Subcutaneous adipose tissue (tissue), 4 donors: ENCODE results near the gene TMEM25. TPM values are rescaled to one million over a fixed set of nuclear protein-coding genes. Genes with fewer than 3 reads are reported as not detected.

Experiments used
- CTCF ChIP-seq: fragments of 450-650 bp; IDR thresholded peaks from one replicate; pipeline ENCODE4 v1.5.1; 2016; ENCODE audit warnings: low read depth, mild to moderate bottlenecking, control low read depth, antibody characterized with exemption, moderate library complexity
- total RNA-seq, 4 donors: library from RNA; depleted of rRNA; stranded (reverse); fragments of >200 nt; gene quantifications; one replicate each; pipeline ENCODE4 v1.1.0, GENCODE V29; 2016

Gene TMEM25
- total RNA-seq, 4 donors from 2014 or later: 6.8 to 21.9 (median 14.4) TPM

GRCh38 chr11:118511601-118512000, 19.4 kb upstream of the TMEM25 start:
- TF ChIP-seq CTCF: no peak

GRCh38 chr11:118514103-118514502, 16.9 kb upstream of the TMEM25 start:
- no peak for TF ChIP-seq CTCF

DNA sequence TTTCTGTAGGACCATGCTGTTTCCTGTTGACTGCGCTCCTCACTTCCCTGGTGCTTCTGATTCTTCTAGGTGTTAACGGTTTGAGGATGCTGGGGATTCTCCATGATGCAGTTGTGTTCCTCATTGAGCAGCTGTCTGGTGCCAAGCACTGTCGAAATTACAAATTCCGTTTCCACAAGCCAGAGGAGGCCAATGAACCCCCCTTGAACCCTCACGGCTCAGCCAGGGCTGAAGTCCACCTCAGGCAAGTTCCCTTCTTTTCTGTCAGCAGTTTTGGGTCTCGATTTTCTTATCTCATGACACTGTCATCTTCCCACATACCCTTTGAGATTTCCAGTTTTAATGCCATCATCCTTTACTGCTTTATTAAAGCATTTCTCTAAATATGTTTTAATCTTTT, 11.4 kb upstream of the TMEM25 start:
- no peak for TF ChIP-seq CTCF

DNA sequence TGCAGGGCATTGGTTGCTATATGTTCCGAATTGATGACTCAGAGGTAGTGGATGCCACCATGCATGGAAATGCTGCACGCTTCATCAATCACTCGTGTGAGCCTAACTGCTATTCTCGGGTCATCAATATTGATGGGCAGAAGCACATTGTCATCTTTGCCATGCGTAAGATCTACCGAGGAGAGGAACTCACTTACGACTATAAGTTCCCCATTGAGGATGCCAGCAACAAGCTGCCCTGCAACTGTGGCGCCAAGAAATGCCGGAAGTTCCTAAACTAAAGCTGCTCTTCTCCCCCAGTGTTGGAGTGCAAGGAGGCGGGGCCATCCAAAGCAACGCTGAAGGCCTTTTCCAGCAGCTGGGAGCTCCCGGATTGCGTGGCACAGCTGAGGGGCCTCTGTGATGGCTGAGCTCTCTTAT, 9.1 kb upstream of the TMEM25 start:
- TF ChIP-seq CTCF: no peak

DNA sequence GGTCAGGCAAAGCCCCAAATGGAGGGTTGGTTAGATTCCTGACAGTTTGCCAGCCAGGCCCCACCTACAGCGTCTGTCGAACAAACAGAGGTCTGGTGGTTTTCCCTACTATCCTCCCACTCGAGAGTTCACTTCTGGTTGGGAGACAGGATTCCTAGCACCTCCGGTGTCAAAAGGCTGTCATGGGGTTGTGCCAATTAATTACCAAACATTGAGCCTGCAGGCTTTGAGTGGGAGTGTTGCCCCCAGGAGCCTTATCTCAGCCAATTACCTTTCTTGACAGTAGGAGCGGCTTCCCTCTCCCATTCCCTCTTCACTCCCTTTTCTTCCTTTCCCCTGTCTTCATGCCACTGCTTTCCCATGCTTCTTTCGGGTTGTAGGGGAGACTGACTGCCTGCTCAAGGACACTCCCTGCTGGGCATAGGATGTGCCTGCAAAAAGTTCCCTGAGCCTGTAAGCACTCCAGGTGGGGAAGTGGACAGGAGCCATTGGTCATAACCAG, 8.4 kb upstream of the TMEM25 start:
- no peak for TF ChIP-seq CTCF

DNA sequence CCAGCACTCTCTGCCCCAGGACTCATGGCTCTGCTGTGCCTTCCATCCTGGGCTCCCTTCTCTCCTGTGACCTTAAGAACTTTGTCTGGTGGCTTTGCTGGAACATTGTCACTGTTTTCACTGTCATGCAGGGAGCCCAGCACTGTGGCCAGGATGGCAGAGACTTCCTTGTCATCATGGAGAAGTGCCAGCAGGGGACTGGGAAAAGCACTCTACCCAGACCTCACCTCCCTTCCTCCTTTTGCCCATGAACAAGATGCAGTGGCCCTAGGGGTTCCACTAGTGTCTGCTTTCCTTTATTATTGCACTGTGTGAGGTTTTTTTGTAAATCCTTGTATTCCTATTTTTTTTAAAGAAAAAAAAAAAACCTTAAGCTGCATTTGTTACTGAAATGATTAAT, 6.6 kb upstream of the TMEM25 start:
- TF ChIP-seq CTCF: no peak

- no peak for TF ChIP-seq CTCF
These were observed 6.1 kb upstream of the TMEM25 start for GRCh38 chr11:118524757-118525470.
